Breast epithelium (tissue), 3 donors: ENCODE results near the gene WASHC2C.
"Not testable (repeated sequence)": the region's sequence is repeated elsewhere in the genome, so short reads cannot be mapped to it uniquely, and the experiment has no call there.

Experiments
- CTCF ChIP-seq, 3 donors: fragments of 450-650 bp; IDR thresholded peaks; one replicate each; pipeline ENCODE4 v1.5.1; 2016 to 2017; ENCODE audit warnings: antibody characterized with exemption in 3 of 3, mild to moderate bottlenecking in 3 of 3, moderate library complexity in 3 of 3
- POLR2A ChIP-seq: fragments of 450-650 bp; IDR thresholded peaks from one replicate; pipeline ENCODE4 v1.6.1; 2016; ENCODE audit warnings: antibody characterized with exemption, mild to moderate bottlenecking, moderate library complexity
- POLR2AphosphoS5 ChIP-seq, 3 donors: sonication (generic); formaldehyde crosslinking; IDR thresholded peaks; one replicate each; pipeline ENCODE4 v1.6.1; 2017; ENCODE audit warnings: antibody characterized with exemption in 3 of 3

- not testable (repeated sequence) for TF ChIP-seq CTCF (IDR thresholded peaks at IDR 0.05); POLR2A; POLR2AphosphoS5 (IDR thresholded peaks at IDR 0.05)
Observed at GRCh38 chr10:45742014-45742413, 14.9 kb downstream of the WASHC2C start.
